HepG2 (cell line): Measurements from ENCODE around the gene CARMIL3. TPM values are rescaled to one million over a fixed set of nuclear protein-coding genes. Genes with fewer than 3 reads are reported as not detected.

ENCODE experiments used
- CENPT ChIP-seq: sonication (generic); formaldehyde crosslinking; IDR thresholded peaks from 2 replicates; pipeline ENCODE4 v1.8.0; 2022; ENCODE audit warnings: low read depth, mild to moderate bottlenecking, moderate library complexity, missing genetic modification reagents
- DNMT1 ChIP-seq: sonication (generic); formaldehyde crosslinking; IDR thresholded peaks from 2 replicates; pipeline ENCODE4 v1.5.1; 2020; ENCODE audit warnings: mild to moderate bottlenecking, missing genetic modification reagents
- ETV6 ChIP-seq: sonication (generic); formaldehyde crosslinking; conservative IDR thresholded peaks from 2 replicates; pipeline ENCODE4 v1.4.0; 2020; ENCODE audit warnings: missing genetic modification reagents
- NR1H2 ChIP-seq: sonication (generic); formaldehyde crosslinking; IDR thresholded peaks from 2 replicates; pipeline ENCODE4 v1.8.1; 2022; ENCODE audit warnings: low read depth, missing genetic modification reagents, borderline replicate concordance
- PAXIP1 ChIP-seq: sonication (generic); formaldehyde crosslinking; conservative IDR thresholded peaks from 2 replicates; pipeline ENCODE4 v1.4.0; 2020; ENCODE audit warnings: mild to moderate bottlenecking, missing genetic modification reagents, moderate library complexity
- POLR2G ChIP-seq: fragments of 200-400 bp; formaldehyde crosslinking; IDR thresholded peaks from 2 replicates; pipeline ENCODE4 v1.6.1; 2018; ENCODE audit warnings: mild to moderate bottlenecking, low read depth, low read length, moderate library complexity
- TBL1XR1 ChIP-seq: fragments of 150-350 bp; IDR thresholded peaks from 2 replicates; pipeline ENCODE4 v1.6.1; 2014; ENCODE audit warnings: borderline replicate concordance, low read length; ENCODE audit not compliant: partially characterized antibody
- TEAD2 ChIP-seq: sonication (generic); formaldehyde crosslinking; IDR thresholded peaks from 2 replicates; pipeline ENCODE4 v1.9.0; 2021; ENCODE audit warnings: missing genetic modification reagents
- YEATS2 ChIP-seq: sonication (generic); formaldehyde crosslinking; IDR thresholded peaks from 2 replicates; pipeline ENCODE4 v1.4.0; 2020; ENCODE audit warnings: missing genetic modification reagents, borderline replicate concordance
- ZBTB7B ChIP-seq: sonication (generic); formaldehyde crosslinking; IDR thresholded peaks from 2 replicates; pipeline ENCODE4 v1.4.0; 2020; ENCODE audit warnings: missing genetic modification reagents
- ZFY ChIP-seq: sonication (generic); formaldehyde crosslinking; IDR thresholded peaks from 2 replicates; pipeline ENCODE4 v1.4.0; 2020; ENCODE audit warnings: missing genetic modification reagents
- ZNF230 ChIP-seq: sonication (generic); formaldehyde crosslinking; IDR thresholded peaks from 2 replicates; pipeline ENCODE4 v1.4.0; 2020; ENCODE audit warnings: mild to moderate bottlenecking, missing genetic modification reagents
- ZNF501 ChIP-seq: sonication (generic); formaldehyde crosslinking; IDR thresholded peaks from 2 replicates; pipeline ENCODE4 v1.5.1; 2020; ENCODE audit warnings: mild to moderate bottlenecking, moderate library complexity, missing genetic modification reagents
- ZNF781 ChIP-seq: sonication (generic); formaldehyde crosslinking; IDR thresholded peaks from 2 replicates; pipeline ENCODE4 v1.5.1; 2020; ENCODE audit warnings: borderline replicate concordance, mild to moderate bottlenecking, missing genetic modification reagents; ENCODE audit errors: not compliant biosample characterization
- polyA plus RNA-seq, 8 experiments: library from polyadenylated mRNA; depleted of rRNA in 3 of 8; stranded (reverse) in 7 of 8; unstranded in 1 of 8; fragments of >200 nt; fragmentation: Illumina TruSeq in 4 of 8; extraction: Trizol in 4 of 8; gene quantifications; 2 replicates each; pipeline versions ENCODE4 v1.2.1 to v1.2.3, GENCODE V29; 2011 to 2016; ENCODE audit warnings: low read depth in 4 of 8, missing spikeins in 1 of 8, mixed read lengths in 1 of 8; ENCODE audit not compliant: insufficient read depth in 1 of 8
- total RNA-seq, 5 experiments: library from RNA; depleted of rRNA; stranded (reverse); fragments of >200 nt; fragmentation: Illumina TruSeq; extraction: Trizol; gene quantifications; 2 replicates each; pipeline ENCODE4 v1.2.3, GENCODE V29; 2016; ENCODE audit warnings: low read depth in 1 of 5
- TF ChIP-seq, protein P1 (sequence below): sonication (generic); formaldehyde crosslinking; IDR thresholded peaks from 2 replicates; pipeline ENCODE4 v1.5.0; 2020; ENCODE audit warnings: missing genetic modification reagents
- TF ChIP-seq, protein P2 (sequence below): fragments of 450-650 bp; IDR thresholded peaks from 2 replicates; pipeline ENCODE4 v1.6.1; 2017
- TF ChIP-seq, protein P3 (sequence below): sonication (generic); formaldehyde crosslinking; IDR thresholded peaks from 2 replicates; pipeline ENCODE4 v1.5.1; 2020; ENCODE audit warnings: mild to moderate bottlenecking, missing genetic modification reagents, moderate library complexity
- TF ChIP-seq, protein P4 (sequence below): fragments of 450-650 bp; IDR thresholded peaks from 2 replicates; pipeline ENCODE4 v1.6.1; 2017; ENCODE audit warnings: mild to moderate bottlenecking

The CARMIL3 gene
- total and polyA plus RNA-seq, 2 of the 13 experiments (the other 11 are each of a cell fraction or from before 2014, with no cell fraction given): 0.27 to 0.55 TPM

GRCh38 chr14:24067133-24068082 is 15.6 kb downstream of the CARMIL3 start (continued):
- peak; percentile 23; the same call in 1 of the 2 replicates for TF ChIP-seq ZNF501 (CRISPR knock-in tag)
- TF ChIP-seq ZNF781 (CRISPR knock-in tag): peak; percentile 68
- TF ChIP-seq, protein P1, sequence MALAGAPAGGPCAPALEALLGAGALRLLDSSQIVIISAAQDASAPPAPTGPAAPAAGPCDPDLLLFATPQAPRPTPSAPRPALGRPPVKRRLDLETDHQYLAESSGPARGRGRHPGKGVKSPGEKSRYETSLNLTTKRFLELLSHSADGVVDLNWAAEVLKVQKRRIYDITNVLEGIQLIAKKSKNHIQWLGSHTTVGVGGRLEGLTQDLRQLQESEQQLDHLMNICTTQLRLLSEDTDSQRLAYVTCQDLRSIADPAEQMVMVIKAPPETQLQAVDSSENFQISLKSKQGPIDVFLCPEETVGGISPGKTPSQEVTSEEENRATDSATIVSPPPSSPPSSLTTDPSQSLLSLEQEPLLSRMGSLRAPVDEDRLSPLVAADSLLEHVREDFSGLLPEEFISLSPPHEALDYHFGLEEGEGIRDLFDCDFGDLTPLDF (CRISPR knock-in tag): no peak
- TF ChIP-seq ETV6 (CRISPR knock-in tag): no peak
- no peak for TF ChIP-seq NR1H2 (CRISPR knock-in tag)
- TF ChIP-seq ZNF230 (CRISPR knock-in tag): peak; percentile 76; the same call in 1 of the 2 replicates
- TF ChIP-seq, protein P2, sequence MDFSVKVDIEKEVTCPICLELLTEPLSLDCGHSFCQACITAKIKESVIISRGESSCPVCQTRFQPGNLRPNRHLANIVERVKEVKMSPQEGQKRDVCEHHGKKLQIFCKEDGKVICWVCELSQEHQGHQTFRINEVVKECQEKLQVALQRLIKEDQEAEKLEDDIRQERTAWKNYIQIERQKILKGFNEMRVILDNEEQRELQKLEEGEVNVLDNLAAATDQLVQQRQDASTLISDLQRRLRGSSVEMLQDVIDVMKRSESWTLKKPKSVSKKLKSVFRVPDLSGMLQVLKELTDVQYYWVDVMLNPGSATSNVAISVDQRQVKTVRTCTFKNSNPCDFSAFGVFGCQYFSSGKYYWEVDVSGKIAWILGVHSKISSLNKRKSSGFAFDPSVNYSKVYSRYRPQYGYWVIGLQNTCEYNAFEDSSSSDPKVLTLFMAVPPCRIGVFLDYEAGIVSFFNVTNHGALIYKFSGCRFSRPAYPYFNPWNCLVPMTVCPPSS: no peak
- TF ChIP-seq, protein P3, sequence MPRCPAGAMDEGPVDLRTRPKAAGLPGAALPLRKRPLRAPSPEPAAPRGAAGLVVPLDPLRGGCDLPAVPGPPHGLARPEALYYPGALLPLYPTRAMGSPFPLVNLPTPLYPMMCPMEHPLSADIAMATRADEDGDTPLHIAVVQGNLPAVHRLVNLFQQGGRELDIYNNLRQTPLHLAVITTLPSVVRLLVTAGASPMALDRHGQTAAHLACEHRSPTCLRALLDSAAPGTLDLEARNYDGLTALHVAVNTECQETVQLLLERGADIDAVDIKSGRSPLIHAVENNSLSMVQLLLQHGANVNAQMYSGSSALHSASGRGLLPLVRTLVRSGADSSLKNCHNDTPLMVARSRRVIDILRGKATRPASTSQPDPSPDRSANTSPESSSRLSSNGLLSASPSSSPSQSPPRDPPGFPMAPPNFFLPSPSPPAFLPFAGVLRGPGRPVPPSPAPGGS (CRISPR knock-in tag): peak; percentile 53; the same call in 1 of the 2 replicates
- no peak for TF ChIP-seq CENPT (CRISPR knock-in tag)
- TF ChIP-seq ZBTB7B (CRISPR knock-in tag): 0 out of 2 replicates have a peak, but pooled peaks have one; percentile 41
- TF ChIP-seq DNMT1: no peak
- peak; percentile 27; the same call in 1 of the 2 replicates for TF ChIP-seq YEATS2 (CRISPR knock-in tag)
- TF ChIP-seq TEAD2: no peak
- TF ChIP-seq POLR2G: no peak
- TF ChIP-seq, protein P4, sequence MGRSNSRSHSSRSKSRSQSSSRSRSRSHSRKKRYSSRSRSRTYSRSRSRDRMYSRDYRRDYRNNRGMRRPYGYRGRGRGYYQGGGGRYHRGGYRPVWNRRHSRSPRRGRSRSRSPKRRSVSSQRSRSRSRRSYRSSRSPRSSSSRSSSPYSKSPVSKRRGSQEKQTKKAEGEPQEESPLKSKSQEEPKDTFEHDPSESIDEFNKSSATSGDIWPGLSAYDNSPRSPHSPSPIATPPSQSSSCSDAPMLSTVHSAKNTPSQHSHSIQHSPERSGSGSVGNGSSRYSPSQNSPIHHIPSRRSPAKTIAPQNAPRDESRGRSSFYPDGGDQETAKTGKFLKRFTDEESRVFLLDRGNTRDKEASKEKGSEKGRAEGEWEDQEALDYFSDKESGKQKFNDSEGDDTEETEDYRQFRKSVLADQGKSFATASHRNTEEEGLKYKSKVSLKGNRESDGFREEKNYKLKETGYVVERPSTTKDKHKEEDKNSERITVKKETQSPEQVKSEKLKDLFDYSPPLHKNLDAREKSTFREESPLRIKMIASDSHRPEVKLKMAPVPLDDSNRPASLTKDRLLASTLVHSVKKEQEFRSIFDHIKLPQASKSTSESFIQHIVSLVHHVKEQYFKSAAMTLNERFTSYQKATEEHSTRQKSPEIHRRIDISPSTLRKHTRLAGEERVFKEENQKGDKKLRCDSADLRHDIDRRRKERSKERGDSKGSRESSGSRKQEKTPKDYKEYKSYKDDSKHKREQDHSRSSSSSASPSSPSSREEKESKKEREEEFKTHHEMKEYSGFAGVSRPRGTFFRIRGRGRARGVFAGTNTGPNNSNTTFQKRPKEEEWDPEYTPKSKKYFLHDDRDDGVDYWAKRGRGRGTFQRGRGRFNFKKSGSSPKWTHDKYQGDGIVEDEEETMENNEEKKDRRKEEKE: no peak
- TF ChIP-seq TBL1XR1: no peak
- TF ChIP-seq PAXIP1 (CRISPR knock-in tag): peak; percentile 77
- TF ChIP-seq ZFY (CRISPR knock-in tag): peak; percentile 32; the same call in 1 of the 2 replicates
